Ascending aorta (tissue), 2 donors: Measurements from ENCODE around the gene TLN1. TPM values are rescaled to one million over a fixed set of nuclear protein-coding genes. Genes with fewer than 3 reads are reported as not detected.

Experiments
- DNase-seq, 2 donors: peaks; one replicate each; pipeline ENCODE4 v3.0.0-alpha.2; 2019; ENCODE audit warnings: low spot score in 2 of 2
- H3K27ac ChIP-seq, 2 donors: fragments of 200-600 bp; sonication (generic); one replicate each; pipeline ENCODE4 v1.5.1; 2016 to 2017; ENCODE audit warnings: mild to moderate bottlenecking in 1 of 2
- H3K27me3 ChIP-seq: fragments of 200-600 bp; sonication (generic); one replicate; pipeline ENCODE4 v1.5.1; 2017
- H3K36me3 ChIP-seq, 2 donors: fragments of 200-600 bp; sonication (generic); one replicate each; pipeline ENCODE4 v1.5.1; 2016
- H3K4me1 ChIP-seq, 2 donors: fragments of 200-600 bp; sonication (generic); one replicate each; pipeline ENCODE4 v1.5.1; 2016 to 2017; ENCODE audit warnings: mild to moderate bottlenecking in 1 of 2
- H3K4me3 ChIP-seq, 2 donors: fragments of 200-600 bp; sonication (generic); one replicate each; pipeline ENCODE4 v1.5.1; 2016 to 2017; ENCODE audit warnings: mild to moderate bottlenecking in 1 of 2
- H3K9me3 ChIP-seq, 2 donors: fragments of 200-600 bp; sonication (generic); one replicate each; pipeline ENCODE4 v1.5.1; 2016
- intact Hi-C: fragments of 100-400 bp; cut with DNase I; formaldehyde crosslinking; loops from one replicate; pipeline ENCODE4 v1.15.1; 2023
- total RNA-seq: library from RNA; depleted of rRNA; stranded (reverse); fragments of >200 nt; gene quantifications from one replicate; pipeline ENCODE4 v1.1.0, GENCODE V29; 2016
- TF ChIP-seq, protein P1 (sequence below), 3 experiments: fragments of 200-600 bp in 2 of 3; fragments of 450-650 bp in 1 of 3; sonication (generic) in 2 of 3; IDR thresholded peaks; one replicate each; pipeline ENCODE4 v1.5.1; 2016 to 2019; ENCODE audit warnings: antibody characterized with exemption in 3 of 3, mild to moderate bottlenecking in 1 of 3, moderate library complexity in 1 of 3

Gene TLN1
- total RNA-seq, 1 donor from 2014 or later, result 735 TPM

DNA sequence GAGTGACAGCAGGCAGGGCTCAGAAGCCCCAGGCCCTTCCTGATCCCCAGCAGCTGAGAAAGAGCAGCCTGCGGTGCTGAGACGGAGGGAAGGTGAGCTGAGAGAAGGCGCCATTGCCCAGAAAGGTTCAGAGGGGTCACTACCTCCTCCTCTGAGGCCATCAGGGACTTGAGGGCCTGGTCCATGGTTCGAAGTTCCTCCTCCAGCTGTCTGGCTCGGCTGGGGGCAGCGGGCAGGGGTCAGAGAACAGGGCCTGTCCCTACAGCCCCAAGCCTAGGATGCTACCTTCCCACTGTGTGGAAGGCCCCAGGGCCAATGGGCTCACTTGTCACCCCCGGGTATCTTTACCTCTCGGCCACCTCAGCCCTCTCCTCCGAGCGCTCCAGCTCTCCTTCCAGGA is 47.1 kb downstream of the TLN1 start:
- H3K4me3 ChIP-seq, result peak overlapping the region; percentile 83 to 93
- intact Hi-C loops, result no loop called here
- no peaks in the 10 kb centered on the region for H3K27me3 ChIP-seq
- peaks cover 14 to 43% of the 10 kb centered on the region in 2 donors for H3K4me1 ChIP-seq
- DNase-seq, result no peak
- H3K36me3 ChIP-seq, result peaks cover 64 to 76% of the 10 kb centered on the region in 2 donors
- peak overlapping the region; percentile 93 to 97 for H3K27ac ChIP-seq
- TF ChIP-seq, protein P1, sequence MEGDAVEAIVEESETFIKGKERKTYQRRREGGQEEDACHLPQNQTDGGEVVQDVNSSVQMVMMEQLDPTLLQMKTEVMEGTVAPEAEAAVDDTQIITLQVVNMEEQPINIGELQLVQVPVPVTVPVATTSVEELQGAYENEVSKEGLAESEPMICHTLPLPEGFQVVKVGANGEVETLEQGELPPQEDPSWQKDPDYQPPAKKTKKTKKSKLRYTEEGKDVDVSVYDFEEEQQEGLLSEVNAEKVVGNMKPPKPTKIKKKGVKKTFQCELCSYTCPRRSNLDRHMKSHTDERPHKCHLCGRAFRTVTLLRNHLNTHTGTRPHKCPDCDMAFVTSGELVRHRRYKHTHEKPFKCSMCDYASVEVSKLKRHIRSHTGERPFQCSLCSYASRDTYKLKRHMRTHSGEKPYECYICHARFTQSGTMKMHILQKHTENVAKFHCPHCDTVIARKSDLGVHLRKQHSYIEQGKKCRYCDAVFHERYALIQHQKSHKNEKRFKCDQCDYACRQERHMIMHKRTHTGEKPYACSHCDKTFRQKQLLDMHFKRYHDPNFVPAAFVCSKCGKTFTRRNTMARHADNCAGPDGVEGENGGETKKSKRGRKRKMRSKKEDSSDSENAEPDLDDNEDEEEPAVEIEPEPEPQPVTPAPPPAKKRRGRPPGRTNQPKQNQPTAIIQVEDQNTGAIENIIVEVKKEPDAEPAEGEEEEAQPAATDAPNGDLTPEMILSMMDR (IDR thresholded peaks at IDR 0.05), result no peak
- no peaks in the 10 kb centered on the region for H3K9me3 ChIP-seq

DNA sequence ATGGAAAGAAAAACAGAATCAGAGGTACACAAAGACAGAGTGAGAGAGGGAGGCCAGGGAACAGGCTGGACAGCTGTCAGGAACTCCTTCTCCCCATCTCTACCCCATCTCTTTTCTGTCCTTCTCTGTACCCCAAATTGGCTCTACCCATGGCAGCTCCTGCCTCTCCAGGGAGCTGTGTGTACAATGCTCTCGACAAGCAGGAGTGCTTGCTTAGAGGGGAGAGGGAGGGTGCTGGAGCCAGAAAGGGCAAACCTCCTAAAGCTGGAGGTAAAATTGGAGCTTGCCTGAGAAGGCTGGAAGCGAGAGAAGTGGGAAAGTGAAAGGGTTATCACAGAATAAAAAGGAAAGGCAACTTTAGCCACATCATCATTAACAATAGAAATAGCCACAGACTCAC is 48.7 kb downstream of the TLN1 start:
- peak overlapping the region; percentile 93 to 97 for H3K27ac ChIP-seq
- H3K4me3 ChIP-seq, result peak overlapping the region; percentile 83 to 93
- H3K27me3 ChIP-seq, result no peaks in the 10 kb centered on the region
- TF ChIP-seq, protein P1 (IDR thresholded peaks at IDR 0.05), result no peak
- no peaks in the 10 kb centered on the region for H3K9me3 ChIP-seq
- peaks cover 63 to 64% of the 10 kb centered on the region in 2 donors for H3K36me3 ChIP-seq
- DNase-seq, result no peak
- intact Hi-C loops, result loop anchor here (2.0 kb wide), 1 partner anchor 19 kb away; no protein-coding TSS in a partner anchor
- peaks cover 14 to 45% of the 10 kb centered on the region in 2 donors for H3K4me1 ChIP-seq

- peaks cover 14 to 45% of the 10 kb centered on the region in 2 donors for H3K4me1 ChIP-seq
- TF ChIP-seq, protein P1 (IDR thresholded peaks at IDR 0.05), result no peak
- DNase-seq, result no peak
- H3K27ac ChIP-seq, result peak overlapping the region; percentile 93 to 97
- H3K27me3 ChIP-seq, result no peaks in the 10 kb centered on the region
- intact Hi-C loops, result loop anchor here (2.0 kb wide), 1 partner anchor 20 kb away; no protein-coding TSS in a partner anchor
- peak overlapping the region in 1 of 2 donors; percentile 93 for H3K4me3 ChIP-seq
- H3K36me3 ChIP-seq, result peaks cover 57 to 58% of the 10 kb centered on the region in 2 donors
- no peaks in the 10 kb centered on the region for H3K9me3 ChIP-seq
Observed at GRCh38 chr9:35682520-35683315, 49.3 kb downstream of the TLN1 start.

DNA sequence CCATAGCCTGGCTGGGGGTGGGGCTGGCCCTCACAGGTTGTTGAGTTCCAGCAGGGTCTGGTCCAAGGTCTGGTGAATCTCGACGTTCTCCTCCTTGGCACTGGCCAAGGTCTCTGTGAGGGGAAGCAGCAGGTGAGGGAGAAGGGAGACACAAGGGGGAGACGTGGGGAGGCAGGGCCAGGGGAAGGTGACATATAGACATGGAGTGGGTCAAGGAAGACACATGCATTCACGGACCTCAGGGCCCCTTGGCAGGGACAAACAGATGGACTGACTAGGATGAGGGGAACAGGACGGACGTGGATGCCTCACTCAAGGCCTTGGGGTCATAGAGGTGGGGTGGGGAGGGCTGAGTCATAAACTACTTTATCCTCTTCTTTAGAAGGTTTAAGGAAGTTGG is 49.9 kb downstream of the TLN1 start:
- H3K4me3 ChIP-seq, result no peak overlapping the region
- H3K27me3 ChIP-seq, result no peaks in the 10 kb centered on the region
- no peaks in the 10 kb centered on the region for H3K9me3 ChIP-seq
- DNase-seq, result no peak
- TF ChIP-seq, protein P1 (IDR thresholded peaks at IDR 0.05), result no peak
- intact Hi-C loops, result loop anchor here (2.0 kb wide), 1 partner anchor 21 kb away; no protein-coding TSS in a partner anchor
- peaks cover 14 to 45% of the 10 kb centered on the region in 2 donors for H3K4me1 ChIP-seq
- H3K36me3 ChIP-seq, result peaks cover 50 to 51% of the 10 kb centered on the region in 2 donors
- H3K27ac ChIP-seq, result peak overlapping the region; percentile 93 to 97

GRCh38 chr9:35681341-35682002 is 50.5 kb downstream of the TLN1 start:
- DNase-seq, result no peak
- intact Hi-C loops, result loop anchor here (2.0 kb wide), 2 partner anchors 17 to 21 kb away; partner anchors contain the start of gene ARHGEF39
- TF ChIP-seq, protein P1 (IDR thresholded peaks at IDR 0.05), result no peak
- H3K4me1 ChIP-seq, result peaks cover 14 to 45% of the 10 kb centered on the region in 2 donors
- no peaks in the 10 kb centered on the region for H3K27me3 ChIP-seq
- peaks cover 45 to 46% of the 10 kb centered on the region in 2 donors for H3K36me3 ChIP-seq
- no peaks in the 10 kb centered on the region for H3K9me3 ChIP-seq
- H3K27ac ChIP-seq, result peak overlapping the region; percentile 93 to 97
- H3K4me3 ChIP-seq, result no peak overlapping the region
